AML-193 (cell line): ENCODE measurements around the gene BCR.

Experiments
- DNase-seq, 2 experiments: peaks; one replicate each; lab custom pipeline; 2025; lab: John Stamatoyannopoulos, UW

The BCR gene

GRCh38 chr22:23199159-23199558 is 18.9 kb downstream of the BCR start:
- no peak for DNase-seq

GRCh38 chr22:23200898-23201297 is 20.6 kb downstream of the BCR start:
- no peak for DNase-seq

GRCh38 chr22:23202812-23203451 is 22.6 kb downstream of the BCR start:
- DNase-seq: no peak

GRCh38 chr22:23203452-23204124 is 23.3 kb downstream of the BCR start:
- no peak for DNase-seq

GRCh38 chr22:23204125-23204488 is 23.8 kb downstream of the BCR start:
- DNase-seq: no peak

- DNase-seq: no peak
Observed at GRCh38 chr22:23204541-23205157, 24.3 kb downstream of the BCR start.

- DNase-seq: no peak
Observed at GRCh38 chr22:23205339-23206049, 25.2 kb downstream of the BCR start.

- DNase-seq: no peak
Observed at GRCh38 chr22:23206915-23207314, 26.6 kb downstream of the BCR start.

- no peak for DNase-seq
Observed at GRCh38 chr22:23207729-23208393, 27.6 kb downstream of the BCR start.

- no peak for DNase-seq
Observed at GRCh38 chr22:23210428-23211170, 30.3 kb downstream of the BCR start.

GRCh38 chr22:23211622-23212021 is 31.3 kb downstream of the BCR start:
- DNase-seq: no peak

- no peak for DNase-seq
Observed at GRCh38 chr22:23212061-23213021, 32.0 kb downstream of the BCR start.

- no peak for DNase-seq
Observed at GRCh38 chr22:23213022-23213555, 32.8 kb downstream of the BCR start.

- DNase-seq: no peak
Observed at GRCh38 chr22:23213581-23214334, 33.4 kb downstream of the BCR start.

- no peak for DNase-seq
Observed at GRCh38 chr22:23214398-23214797, 34.1 kb downstream of the BCR start.

- DNase-seq: no peak
Observed at GRCh38 chr22:23215294-23216241, 35.3 kb downstream of the BCR start.

- DNase-seq: peak; percentile 97 to 98
Observed at GRCh38 chr22:23216461-23217170, 36.3 kb downstream of the BCR start.
